ENCODE measurements around the gene DST. TPM values are rescaled to one million over a fixed set of nuclear protein-coding genes. Genes with fewer than 3 reads are reported as not detected.

Gene DST
- total and polyA plus RNA-seq, 2 of the 8 experiments (the other 6 are each of a cell fraction or from before 2014, with no cell fraction given), result 49.4 to 116 TPM

- TF ChIP-seq ATF3 (IDR thresholded peaks at IDR 0.05; ENCODE audit: insufficient read depth, low read depth, low read length) (no peak), JUN (IDR thresholded peaks at IDR 0.05; ENCODE audit: low read depth, low read length) (no peak), NRF1 (IDR thresholded peaks at IDR 0.05; ENCODE audit: low read depth, low read length) (no peak), CHD1 (IDR thresholded peaks at IDR 0.05; ENCODE audit: low read depth, low read length) (no peak), NANOG (IDR thresholded peaks at IDR 0.05; ENCODE audit: insufficient read depth, low read depth, low read length, poor library complexity, severe bottlenecking) (no peak), JUND (IDR thresholded peaks at IDR 0.05; ENCODE audit: low read length) (no peak)
Measured at GRCh38 chr6:56527934-56528333, 114.8 kb downstream of the DST start (continued).
